HG02943 (cell line): ENCODE data around the gene SYCP1.
"Not testable (repeated sequence)": the region's sequence is repeated elsewhere in the genome, so short reads cannot be mapped to it uniquely, and the experiment has no call there.

Experiments
- ATAC-seq: cut with Tn5 transposase; IDR thresholded peaks from one replicate; pipeline ENCODE4 v1.9.1; 2021; ENCODE audit warnings: mild to moderate bottlenecking, low read depth, moderate library complexity; ENCODE audit not compliant: unreplicated experiment

The SYCP1 gene

GRCh38 chr1:114854693-114855320 is at the start of gene SYCP1:
TSS of gene SYCP1 (plus strand) at chr1:114854863. CDS start at chr1:114855465, 602 bp downstream.
- no peak for ATAC-seq

- ATAC-seq: no peak
Measured at GRCh38 chr1:114819869-114820268, 34.8 kb upstream of the SYCP1 start.

GRCh38 chr1:114820392-114820791 is 34.3 kb upstream of the SYCP1 start:
- ATAC-seq: no peak

- no peak for ATAC-seq
Measured at GRCh38 chr1:114821978-114822377, 32.7 kb upstream of the SYCP1 start.

- no peak for ATAC-seq
Measured at GRCh38 chr1:114828251-114828650, 26.4 kb upstream of the SYCP1 start.

GRCh38 chr1:114830075-114830474 is 24.6 kb upstream of the SYCP1 start:
- ATAC-seq: not testable (repeated sequence)

- no peak for ATAC-seq
Measured at GRCh38 chr1:114831276-114831994, 23.2 kb upstream of the SYCP1 start.

GRCh38 chr1:114832057-114832456 is 22.6 kb upstream of the SYCP1 start:
- ATAC-seq: no peak

GRCh38 chr1:114833421-114833820 is 21.2 kb upstream of the SYCP1 start:
- ATAC-seq: no peak

GRCh38 chr1:114844270-114844669 is 10.4 kb upstream of the SYCP1 start:
- ATAC-seq: no peak

- ATAC-seq: no peak
Measured at GRCh38 chr1:114853584-114853983, 1.1 kb upstream of the SYCP1 start.

GRCh38 chr1:114861384-114861783 is 6.7 kb downstream of the SYCP1 start:
- no peak for ATAC-seq

- no peak for ATAC-seq
Measured at GRCh38 chr1:114892194-114892918, 37.7 kb downstream of the SYCP1 start.

- no peak for ATAC-seq
Measured at GRCh38 chr1:114896795-114897194, 42.1 kb downstream of the SYCP1 start.

GRCh38 chr1:114901814-114902213 is 47.2 kb downstream of the SYCP1 start:
- ATAC-seq: no peak

GRCh38 chr1:114902343-114902742 is 47.7 kb downstream of the SYCP1 start:
- ATAC-seq: no peak

- no peak for ATAC-seq
Measured at GRCh38 chr1:114903480-114903879, 48.8 kb downstream of the SYCP1 start.

- not testable (repeated sequence) for ATAC-seq
Measured at GRCh38 chr1:114915720-114916119, 61.1 kb downstream of the SYCP1 start.

GRCh38 chr1:114926607-114927006 is 71.9 kb downstream of the SYCP1 start:
- ATAC-seq: no peak

GRCh38 chr1:114927401-114927800 is 72.7 kb downstream of the SYCP1 start:
- ATAC-seq: no peak

GRCh38 chr1:114956570-114956969 is 101.9 kb downstream of the SYCP1 start:
- no peak for ATAC-seq
